NCI-H1048 (cell line): ENCODE data around the gene THSD8.
"Not testable (repeated sequence)": the region's sequence is repeated elsewhere in the genome, so short reads cannot be mapped to it uniquely, and the experiment has no call there.

ENCODE experiments used
- DNase-seq: peaks from one replicate; lab custom pipeline; 2025; lab: John Stamatoyannopoulos, UW

Gene THSD8

DNA sequence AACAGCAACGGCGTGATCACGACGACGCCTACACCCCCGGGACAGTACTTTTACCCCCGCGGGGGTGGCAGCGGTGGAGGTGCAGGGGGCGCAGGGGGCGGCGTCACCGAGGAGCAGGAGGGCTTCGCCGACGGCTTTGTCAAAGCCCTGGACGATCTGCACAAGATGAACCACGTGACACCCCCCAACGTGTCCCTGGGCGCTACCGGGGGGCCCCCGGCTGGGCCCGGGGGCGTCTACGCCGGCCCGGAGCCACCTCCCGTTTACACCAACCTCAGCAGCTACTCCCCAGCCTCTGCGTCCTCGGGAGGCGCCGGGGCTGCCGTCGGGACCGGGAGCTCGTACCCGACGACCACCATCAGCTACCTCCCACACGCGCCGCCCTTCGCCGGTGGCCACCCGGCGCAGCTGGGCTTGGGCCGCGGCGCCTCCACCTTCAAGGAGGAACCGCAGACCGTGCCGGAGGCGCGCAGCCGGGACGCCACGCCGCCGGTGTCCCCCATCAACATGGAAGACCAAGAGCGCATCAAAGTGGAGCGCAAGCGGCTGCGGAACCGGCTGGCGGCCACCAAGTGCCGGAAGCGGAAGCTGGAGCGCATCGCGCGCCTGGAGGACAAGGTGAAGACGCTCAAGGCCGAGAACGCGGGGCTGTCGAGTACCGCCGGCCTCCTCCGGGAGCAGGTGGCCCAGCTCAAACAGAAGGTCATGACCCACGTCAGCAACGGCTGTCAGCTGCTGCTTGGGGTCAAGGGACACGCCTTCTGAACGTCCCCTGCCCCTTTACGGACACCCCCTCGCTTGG lies 9.6 kb upstream of the THSD8 start:
- peak; percentile 55 for DNase-seq

DNA sequence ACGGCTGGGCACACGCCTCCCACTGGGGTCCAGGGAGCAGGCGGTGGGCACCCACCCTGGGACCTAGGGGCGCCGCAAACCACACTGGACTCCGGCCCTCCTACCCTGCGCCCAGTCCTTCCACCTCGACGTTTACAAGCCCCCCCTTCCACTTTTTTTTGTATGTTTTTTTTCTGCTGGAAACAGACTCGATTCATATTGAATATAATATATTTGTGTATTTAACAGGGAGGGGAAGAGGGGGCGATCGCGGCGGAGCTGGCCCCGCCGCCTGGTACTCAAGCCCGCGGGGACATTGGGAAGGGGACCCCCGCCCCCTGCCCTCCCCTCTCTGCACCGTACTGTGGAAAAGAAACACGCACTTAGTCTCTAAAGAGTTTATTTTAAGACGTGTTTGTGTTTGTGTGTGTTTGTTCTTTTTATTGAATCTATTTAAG lies 9.0 kb upstream of the THSD8 start:
- no peak for DNase-seq

DNA sequence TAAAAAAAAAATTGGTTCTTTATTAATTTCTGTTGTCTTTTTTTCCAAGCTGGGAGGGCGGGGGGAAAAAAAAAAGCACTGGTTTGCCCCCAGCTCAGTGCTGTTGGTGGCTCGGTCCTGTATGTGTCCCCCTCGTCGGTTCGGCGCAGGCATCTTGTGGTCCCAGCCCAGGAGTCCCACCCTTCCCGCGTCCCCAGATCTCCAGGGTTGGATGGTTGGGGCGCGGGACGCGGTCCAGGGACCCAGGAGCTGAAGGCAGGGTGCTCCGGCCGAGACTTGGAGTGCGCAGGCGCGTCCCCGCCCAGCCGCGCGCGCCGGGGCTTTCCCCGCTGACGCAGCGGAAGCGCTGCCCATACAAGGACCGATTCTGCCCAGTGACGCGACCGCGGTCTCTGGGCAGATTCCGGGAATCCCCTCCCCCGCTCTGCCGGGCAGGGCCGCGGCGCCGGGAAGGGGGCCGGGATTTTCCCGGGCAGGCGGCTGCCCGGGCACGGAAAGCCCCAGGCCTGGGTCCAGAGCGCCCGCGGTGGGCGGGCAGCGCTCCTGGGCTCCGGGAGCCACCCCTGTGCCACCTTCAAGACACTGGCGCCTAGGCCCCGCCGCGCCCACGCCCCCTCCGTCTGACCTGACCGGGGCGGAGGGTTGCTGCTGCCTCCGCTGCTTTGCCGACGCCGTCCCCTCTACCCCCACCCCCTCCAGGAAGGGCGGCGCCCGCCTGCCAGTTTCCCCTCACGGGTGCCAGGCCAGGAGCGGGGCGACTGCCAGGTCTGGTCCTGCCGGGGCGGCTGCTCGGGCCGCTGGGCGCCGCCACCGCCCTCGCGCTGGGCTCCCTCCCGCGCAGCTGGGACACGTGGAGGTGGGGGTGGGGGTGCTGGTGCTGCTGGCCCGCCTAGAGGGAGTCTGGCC lies 8.3 kb upstream of the THSD8 start:
- peak; percentile 85 for DNase-seq

DNA sequence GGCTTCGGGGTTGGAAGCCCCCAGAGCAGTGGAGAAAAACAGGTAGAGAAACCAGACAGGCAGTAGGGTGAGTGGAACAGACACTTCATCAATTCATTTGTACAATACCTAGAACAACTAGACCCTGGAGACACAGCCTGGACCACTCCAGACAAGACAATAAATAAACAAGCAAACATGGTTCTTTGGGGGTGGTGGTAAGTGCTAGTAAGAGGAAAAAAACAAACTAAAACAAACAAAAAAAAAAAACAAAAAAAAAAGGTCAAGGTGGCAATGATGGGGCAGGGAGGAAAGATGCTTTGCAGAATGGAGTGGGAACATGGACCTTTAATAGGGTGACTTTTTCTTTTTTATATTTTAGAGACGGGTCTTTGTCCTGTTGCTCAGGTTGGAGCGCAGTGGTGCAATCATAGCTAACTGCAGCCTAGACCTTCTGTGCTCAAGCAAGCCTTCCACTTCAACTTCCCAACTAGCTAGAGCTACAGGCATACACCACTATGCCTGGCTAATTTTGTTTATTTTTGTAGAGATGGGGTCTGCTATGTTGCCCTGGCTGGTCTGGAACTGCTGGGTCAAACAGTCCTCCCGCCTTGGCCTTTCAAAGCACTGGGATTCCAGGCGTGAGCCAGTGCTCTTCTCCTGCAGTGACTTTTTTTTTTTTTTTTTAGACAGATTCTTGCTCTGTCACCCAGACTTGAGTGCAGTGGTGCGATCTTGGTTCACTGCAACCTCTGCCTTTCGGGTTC lies 7.5 kb upstream of the THSD8 start:
- DNase-seq: no peak

DNA sequence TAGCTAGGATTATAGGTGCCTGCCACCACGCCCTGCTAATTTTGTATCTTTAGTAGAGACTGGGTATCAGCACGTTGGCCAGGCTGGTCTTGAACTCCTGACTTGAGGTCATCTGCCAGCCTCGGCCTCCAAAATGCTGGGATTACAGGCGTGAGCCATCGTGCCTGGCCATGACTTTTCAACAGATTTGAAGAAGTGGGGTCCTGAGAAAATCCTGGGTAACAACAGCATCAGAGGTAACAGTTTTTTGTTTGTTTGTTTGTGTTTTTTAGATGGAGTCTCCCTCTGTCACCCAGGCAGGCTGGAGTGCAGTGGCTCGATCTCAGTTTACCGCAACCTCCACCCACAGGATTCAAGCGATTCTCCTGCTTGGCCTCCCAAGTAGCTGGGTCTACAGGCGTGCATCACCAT lies 6.9 kb upstream of the THSD8 start:
- DNase-seq: no peak

DNA sequence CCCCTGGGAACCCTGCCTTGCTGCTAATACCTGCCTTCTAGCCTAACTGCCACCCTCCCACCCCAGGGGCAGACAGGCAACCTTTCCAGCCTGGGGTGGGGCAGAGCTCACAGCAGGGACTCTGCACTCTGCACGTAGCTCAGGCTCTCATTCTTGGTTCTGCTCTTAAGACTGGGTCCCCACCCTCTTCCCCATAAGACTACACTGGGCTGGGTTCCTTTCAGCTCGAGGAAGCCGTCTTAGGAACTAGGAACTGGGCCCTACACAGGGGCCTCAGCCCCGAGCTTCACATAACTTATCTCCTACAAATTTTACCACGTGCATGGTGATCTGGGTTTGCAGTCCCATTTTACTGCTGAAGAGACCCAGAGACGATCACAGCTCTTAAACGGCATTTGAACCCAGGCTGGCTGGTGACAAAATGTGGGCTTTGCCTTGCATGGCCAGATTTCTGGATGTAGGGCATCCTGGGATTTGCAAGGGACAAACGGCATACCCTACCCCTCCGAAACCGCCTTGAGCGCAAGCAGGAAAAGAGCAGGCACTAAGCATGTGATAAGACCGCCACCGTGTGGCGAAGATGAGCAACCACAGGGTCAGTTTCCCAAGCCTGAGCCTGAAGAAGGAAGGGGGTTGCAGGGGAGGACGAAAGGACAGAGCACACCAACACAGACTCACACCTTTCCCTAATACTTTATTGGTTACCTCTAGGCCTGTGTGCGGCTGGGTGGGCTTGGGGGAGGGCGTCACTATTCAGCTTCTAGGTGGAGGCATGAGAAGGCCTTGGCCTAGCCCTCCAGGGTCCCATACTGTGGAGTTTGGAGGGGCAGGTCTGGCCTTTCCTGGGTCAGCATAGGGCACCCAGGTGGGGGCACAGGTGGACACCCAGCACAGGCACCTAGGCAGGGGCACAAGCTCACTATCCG lies 5.5 kb upstream of the THSD8 start:
- DNase-seq: peak; percentile 61

DNA sequence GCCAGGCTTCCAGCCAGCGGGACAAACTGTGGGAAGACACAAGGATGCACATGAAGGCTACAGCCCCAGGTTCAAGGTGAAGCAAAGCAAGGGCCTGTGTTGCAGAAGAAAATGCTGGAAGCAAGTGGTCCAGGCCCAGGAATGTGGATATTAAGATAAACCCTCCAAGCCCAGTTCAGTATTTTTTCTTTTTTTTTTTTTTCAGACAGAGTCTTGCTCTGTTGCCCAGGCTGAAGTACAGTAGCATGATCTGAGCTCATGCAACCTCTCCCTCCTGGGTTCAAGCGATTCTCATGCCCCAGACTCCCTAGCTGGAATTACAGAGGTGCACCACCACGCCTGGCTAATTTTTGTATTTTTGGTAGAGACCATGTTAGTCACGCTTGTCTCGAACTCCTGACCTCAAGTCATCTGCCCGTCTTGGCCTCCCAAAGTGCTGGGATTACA lies 4.7 kb upstream of the THSD8 start:
- no peak for DNase-seq

DNA sequence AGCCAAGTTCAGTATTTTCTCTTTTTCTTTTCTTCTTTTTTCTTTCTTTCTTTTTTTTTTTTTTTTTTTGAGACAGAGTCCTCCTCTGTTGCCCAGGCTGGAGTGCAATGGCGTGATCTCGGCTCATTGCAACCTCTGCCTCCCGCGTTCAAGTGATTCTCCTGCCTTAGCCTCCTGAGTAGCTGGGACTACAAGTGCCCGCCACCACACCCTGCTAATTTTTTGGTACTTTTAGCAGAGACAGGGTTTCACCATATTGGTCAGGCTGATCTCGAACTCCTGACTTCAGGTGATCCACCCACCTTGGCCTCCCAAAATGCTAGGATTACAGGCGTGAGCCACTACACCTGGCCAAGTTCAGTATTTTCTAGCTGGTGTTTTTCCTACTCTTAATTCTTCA lies 4.3 kb upstream of the THSD8 start:
- DNase-seq: not testable (repeated sequence)

DNA sequence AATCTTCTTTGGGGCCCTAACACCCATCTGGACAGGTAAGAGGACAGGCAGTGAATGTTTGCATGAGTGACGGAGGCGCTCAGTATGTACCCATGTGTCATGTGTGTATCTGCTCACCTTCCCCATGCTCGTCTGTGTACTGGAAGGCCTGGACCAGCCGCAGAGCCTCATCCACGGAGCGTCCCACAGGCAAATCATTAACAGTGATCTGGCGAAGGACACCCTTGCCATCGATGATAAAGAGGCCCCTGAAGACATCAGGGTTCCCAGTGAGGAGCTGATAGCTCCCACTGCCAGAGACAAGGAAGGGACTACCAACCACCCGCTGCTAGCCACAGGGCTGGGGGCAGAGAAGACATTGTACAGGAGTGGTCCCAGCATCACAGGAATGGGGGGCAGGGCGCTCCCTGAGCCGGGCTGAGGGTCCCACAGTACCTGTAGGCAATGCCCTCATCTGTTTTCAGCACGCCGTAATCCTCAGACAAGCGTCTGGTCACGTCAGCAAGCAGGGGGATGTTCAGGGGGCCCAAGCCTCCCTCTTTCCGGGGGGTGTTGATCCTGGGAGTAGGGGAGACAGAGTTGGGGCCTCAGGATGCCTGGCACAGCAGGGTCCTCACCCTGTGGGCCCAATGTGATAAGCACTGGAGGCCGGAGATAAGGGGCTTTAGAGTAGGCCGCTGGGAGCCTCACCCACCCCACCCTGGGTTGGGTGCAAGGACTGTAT lies 2.0 kb upstream of the THSD8 start:
- no peak for DNase-seq

DNA sequence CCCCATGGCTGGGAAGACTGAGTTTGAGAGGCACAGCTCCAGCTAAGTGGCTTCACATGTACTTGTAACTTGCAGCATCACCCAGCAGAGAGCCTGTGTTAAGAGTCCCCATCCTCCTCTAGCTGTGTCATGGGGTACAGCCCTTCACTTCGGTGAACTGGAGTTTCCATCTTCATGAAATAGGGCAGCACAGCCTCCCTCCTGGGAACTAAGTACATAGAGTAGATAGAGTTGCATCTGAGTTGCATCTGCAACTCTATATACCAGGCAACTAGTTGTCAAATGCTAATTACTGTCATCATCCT lies 1.5 kb upstream of the THSD8 start:
- no peak for DNase-seq

DNA sequence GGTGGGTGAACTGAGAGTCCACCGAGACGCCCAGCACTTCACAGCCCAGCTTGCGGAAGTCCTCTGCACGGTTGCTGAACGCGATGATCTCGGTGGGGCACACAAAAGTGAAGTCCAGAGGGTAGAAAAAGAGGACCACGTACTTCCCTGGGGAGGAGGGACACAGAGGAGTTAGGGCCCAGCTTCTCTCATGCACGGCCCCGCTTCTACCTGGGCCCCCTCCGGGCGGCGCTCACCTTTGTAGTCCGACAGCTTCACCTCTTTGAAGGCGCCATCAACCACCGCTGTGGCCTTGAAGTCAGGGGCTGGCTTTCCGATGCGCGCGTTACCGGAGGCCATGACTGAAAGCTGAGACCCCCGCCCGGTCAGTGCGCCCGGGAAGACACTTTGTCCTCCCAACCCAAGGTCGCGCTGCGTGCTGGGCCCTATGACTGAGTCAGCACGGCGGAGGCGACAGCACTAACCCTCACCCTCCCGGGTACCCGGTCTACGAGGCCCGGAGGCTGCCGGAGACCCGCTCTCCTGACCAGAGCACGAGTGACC lies 875 bp upstream of the THSD8 start:
- no peak for DNase-seq

DNA sequence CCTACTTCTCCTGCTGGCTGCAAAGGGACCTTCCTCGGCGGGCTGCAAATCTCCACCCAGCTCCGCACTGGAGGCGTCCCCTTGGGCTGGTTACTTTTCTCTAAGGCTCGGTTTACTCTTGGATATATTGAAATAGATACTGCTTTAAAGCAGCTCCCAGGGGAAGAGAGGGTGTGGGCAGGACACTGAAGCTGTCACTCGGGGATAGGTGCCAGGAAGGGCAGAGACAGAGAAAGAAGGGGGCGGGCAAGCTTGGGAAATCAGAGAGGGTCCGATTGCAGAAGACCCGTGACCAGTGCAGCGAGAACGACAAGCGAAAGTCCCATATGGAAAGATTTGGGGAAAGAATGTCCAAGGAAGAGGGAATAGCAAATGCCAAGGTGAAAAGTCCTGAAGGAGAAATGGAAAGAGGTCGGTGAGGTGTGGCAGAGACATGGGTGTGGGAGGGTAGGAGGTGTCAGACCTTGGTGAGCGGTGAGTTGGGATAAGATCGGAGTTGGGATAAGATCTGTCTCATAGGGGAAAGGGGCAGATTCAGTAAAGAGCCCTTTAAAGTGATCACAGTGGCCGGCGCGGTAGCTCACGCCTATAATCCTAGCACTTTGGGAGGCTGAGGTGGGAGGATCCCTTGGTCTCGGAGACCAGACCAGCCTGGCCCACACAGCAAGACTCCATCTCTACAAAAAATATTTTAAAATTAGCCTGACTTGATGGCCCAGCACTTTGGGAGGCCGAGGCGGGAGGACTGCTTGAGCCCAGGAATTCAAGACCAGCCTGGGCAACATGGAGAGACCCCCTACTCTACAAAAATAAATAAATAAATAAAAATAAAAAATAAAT lies 618 bp downstream of the THSD8 start:
- DNase-seq: no peak

DNA sequence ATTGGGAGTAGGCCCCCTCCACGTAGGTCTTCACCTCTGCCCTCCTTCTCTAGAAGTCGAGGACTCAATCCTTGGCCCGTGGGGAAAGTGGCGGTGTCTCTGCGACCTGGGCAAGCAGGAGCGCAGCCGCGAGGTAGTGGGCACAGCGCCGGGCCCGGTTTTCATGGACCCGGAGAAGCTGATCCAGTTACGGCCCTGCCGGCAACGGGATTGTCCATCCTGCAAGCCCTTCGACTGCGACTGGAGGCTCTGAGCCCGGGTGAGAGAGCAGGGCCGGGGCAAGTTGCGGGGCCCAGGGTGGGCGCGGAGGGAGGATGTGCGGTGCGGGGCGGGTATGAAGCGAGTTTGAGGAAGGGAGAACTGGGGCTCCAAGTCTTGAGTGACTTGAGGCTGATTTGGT lies 2.2 kb downstream of the THSD8 start:
- no peak for DNase-seq

DNA sequence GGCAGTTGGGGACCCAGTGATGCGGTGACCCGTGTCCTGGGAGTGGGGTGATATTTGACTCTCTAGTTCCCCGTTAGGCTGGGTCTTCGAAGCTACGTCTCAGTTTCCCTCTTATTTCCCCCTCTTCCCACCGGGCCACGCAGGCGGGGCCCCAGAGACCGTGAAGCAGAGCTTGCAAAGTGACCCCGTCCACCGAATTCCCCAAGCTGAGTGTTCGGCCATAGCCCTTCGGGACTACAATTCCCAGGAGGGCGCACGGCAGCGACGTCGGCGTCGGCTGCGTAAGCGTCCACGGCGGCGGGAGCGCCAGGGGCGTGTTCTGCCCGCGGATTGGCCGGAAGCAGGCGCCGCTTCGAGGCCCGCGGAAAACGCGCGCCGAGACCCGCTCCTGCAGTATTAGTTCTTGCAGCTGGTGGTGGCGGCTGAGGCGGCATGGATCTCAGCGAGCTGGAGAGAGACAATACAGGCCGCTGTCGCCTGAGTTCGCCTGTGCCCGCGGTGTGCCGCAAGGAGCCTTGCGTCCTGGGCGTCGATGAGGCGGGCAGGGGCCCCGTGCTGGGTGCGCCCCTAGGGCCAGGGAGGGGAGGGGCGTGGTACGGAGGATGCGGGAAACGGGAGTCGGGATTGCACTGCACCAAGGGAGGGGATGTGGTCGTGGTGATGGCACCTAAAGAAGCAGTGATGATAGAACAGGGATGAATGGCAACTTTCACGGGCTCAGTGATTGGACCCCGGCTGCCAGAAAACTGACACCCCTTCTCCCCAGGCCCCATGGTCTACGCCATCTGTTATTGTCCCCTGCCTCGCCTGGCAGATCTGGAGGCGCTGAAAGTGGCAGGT lies 4.6 kb downstream of the THSD8 start, which contains the start of gene RNASEH2A:
Gene RNASEH2A, plus strand, starts transcription at position 343 of the 840 bp plus-strand sequence. Its CDS starts 90 bp downstream, at position 433.
- DNase-seq: peak; percentile 71

DNA sequence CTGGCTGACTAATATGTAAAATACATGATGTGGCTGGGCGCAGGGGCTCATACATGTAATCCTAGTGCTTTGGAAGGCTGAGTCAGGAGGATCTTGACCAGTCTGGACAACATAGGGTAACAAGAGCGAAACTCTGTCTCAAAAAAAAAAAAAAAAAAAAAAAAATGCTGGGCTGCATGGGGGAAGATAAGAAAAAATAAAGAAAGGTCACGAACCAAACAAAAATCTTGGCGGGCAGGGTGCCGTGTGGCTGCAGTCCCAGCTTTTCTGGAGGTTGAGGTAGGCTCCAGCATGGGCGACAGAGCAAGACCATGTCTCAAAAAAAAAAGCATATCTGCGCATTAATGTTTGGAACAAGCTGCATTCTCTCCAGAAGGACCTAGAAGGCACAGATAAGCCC lies 13.2 kb downstream of the THSD8 start:
- no peak for DNase-seq

DNA sequence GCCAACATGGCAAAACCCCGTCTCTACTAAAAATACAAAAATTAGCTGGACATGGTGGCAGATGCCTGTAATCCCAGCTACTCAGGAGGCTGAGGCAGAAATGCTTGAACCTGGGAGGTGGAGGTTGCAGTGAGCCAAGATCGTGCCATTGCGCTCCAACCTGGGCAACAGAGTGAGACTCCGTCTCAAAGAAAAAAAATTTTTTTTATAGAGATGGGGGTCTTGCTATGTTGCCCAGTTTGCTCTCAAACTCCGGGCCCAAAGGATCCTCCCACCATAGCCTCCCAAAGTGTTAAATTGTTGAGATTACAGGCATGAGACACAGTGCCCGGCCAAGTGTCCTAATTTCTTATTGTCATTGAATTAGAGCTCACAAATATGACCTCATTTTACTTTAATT lies 15.3 kb downstream of the THSD8 start:
- DNase-seq: not testable (repeated sequence)

DNA sequence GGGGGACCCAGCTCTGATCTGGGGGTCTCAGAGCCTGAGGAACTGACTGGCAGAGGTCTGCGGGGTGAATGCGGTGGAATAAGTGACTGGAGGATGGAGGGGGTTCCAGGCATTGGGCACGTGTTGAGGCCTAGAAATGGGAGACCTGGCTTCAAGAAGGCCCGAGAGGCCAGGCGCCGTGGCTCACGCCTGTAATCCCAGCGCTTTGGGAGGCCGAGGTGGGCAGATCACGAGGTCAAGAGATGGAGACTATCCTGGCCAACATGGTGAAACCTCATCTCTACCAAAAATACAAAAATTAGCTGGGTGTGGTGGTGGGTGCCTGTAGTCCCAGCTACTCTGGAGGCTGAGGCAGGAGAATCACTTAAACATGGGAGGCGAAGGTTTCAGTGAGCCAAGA lies 15.9 kb downstream of the THSD8 start:
- not testable (repeated sequence) for DNase-seq

DNA sequence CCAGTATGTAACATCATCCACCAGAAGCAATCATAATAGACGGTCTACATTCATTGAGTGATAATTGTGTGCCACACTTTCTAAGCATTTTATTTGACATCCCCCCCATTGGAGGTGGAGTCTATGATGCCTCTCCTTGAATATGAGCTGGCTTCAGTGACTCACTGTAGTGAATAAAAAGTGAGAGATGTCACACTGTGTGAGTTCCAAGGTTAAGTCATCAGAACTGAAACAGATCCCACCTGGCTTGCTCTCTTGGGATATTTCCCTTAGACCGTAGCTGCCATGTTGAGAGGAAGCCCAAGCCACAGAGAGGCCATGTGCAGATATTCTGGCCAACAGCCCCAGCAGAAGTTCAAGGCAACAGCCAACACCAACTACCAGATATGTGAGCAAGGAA lies 19.9 kb downstream of the THSD8 start:
- DNase-seq: no peak
